Gastroesophageal sphincter (tissue), 4 donors: ENCODE data around the gene SF3B2. TPM values are rescaled to one million over a fixed set of nuclear protein-coding genes. Genes with fewer than 3 reads are reported as not detected.

ENCODE experiments used
- ATAC-seq: fragments of 150-250 bp; one replicate; pipeline ENCODE4 v1.9.1; 2016; ENCODE audit warnings: mild to moderate bottlenecking, moderate library complexity
- H3K27ac ChIP-seq, 4 donors: fragments of 200-600 bp; sonication (generic) in 3 of 4; 1 replicate in 3 of 4; 2 replicates in 1 of 4; pipeline ENCODE4 v1.5.1; 2016 to 2019
- H3K27me3 ChIP-seq: fragments of 200-600 bp; sonication (generic); one replicate; pipeline ENCODE4 v1.5.1; 2019
- H3K36me3 ChIP-seq, 2 donors: fragments of 200-600 bp; sonication (generic); one replicate each; pipeline ENCODE4 v1.5.1; 2019; ENCODE audit warnings: control low read depth in 1 of 2
- H3K4me1 ChIP-seq, 3 donors: fragments of 200-600 bp; sonication (generic); 1 replicate in 2 of 3; 2 replicates in 1 of 3; pipeline ENCODE4 v1.5.1; 2016 to 2019; ENCODE audit warnings: control low read depth in 2 of 3
- H3K4me3 ChIP-seq, 2 donors: fragments of 200-600 bp; sonication (generic); one replicate each; pipeline ENCODE4 v1.5.1; 2019; ENCODE audit warnings: mild to moderate bottlenecking in 1 of 2, moderate library complexity in 1 of 2
- H3K9me3 ChIP-seq, 3 donors: fragments of 200-600 bp; sonication (generic); one replicate each; pipeline ENCODE4 v1.5.1; 2017 to 2019; ENCODE audit warnings: control low read depth in 2 of 3
- EP300 ChIP-seq: sonication (generic); formaldehyde crosslinking; IDR thresholded peaks from one replicate; pipeline ENCODE4 v1.6.1; 2017; ENCODE audit warnings: antibody characterized with exemption, mild to moderate bottlenecking
- POLR2A ChIP-seq, 2 donors: fragments of 450-650 bp; IDR thresholded peaks; one replicate each; pipeline ENCODE4 v1.6.1; 2017; ENCODE audit warnings: antibody characterized with exemption in 2 of 2, mild to moderate bottlenecking in 2 of 2, moderate library complexity in 1 of 2
- POLR2AphosphoS5 ChIP-seq: sonication (generic); formaldehyde crosslinking; IDR thresholded peaks from one replicate; pipeline ENCODE4 v1.6.1; 2017; ENCODE audit warnings: antibody characterized with exemption
- WGBS, 2 donors: methylation state at CpG; one replicate each; pipeline ENCODE4 v1.1.5; 2018; ENCODE audit warnings: low coverage in 1 of 2; 5-methylcytosine and 5-hydroxymethylcytosine counted together
- total RNA-seq, 4 donors: library from RNA; depleted of rRNA; stranded (reverse); fragments of >200 nt; gene quantifications; one replicate each; pipeline ENCODE4 v1.1.0, GENCODE V29; 2016
- TF ChIP-seq, protein P1 (sequence below), 4 experiments: fragments of 200-600 bp in 2 of 4; fragments of 450-650 bp in 2 of 4; sonication (generic) in 1 of 4; IDR thresholded peaks; one replicate each; pipeline ENCODE4 v1.5.1; 2017 to 2019; ENCODE audit warnings: antibody characterized with exemption in 4 of 4, mild to moderate bottlenecking in 2 of 4, moderate library complexity in 2 of 4

Gene SF3B2
- total RNA-seq, 4 donors from 2014 or later = 113 to 179 (median 160) TPM

DNA sequence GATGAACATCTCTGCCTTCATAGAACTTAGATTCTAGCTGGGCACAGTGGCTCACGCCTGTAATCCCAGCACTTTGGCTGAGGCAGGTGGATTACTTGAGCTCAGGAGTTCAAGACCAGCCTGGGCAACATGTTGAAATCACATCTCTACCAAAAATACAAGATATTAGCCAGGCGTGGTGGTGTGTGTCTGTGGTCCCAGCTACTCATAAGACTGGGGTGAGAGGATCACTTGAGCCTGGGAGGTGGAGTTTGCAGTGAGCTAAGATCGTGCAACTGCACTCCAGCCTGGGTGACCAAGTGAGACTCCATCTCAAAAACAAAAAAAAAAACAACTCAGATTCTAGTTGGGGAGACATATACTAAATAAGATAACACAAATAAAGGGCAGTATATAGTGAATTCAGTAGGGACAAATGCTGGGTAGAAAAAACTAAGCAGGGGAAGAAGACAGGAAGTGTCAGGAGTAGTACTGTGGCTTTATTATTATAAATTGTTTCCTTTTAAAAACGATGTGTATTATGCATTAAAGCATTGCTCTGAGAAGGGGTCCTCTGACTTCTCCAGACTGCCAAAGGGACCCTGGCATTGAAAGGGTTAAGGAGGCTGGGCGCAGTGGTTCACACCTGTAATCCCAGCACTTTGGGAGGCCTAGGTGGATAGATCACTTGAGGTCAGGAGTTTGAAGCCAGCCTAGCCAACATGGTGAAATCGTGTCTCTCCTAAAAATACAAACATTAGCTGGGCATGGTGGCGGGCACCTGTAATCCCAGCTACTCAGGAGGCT is 64.6 kb downstream of the SF3B2 start:
- no peaks in the 10 kb centered on the region for H3K36me3 ChIP-seq
- WGBS, 2 donors = 61 to 72% methylated on average over 5 to 7 of the region's 7 CpGs
- no peak overlapping the region for H3K27ac ChIP-seq
- peaks cover 2 to 25% (median 14%) of the 10 kb centered on the region in 3 donors for H3K4me1 ChIP-seq
- H3K4me3 ChIP-seq = no peak overlapping the region
- H3K27me3 ChIP-seq = no peaks in the 10 kb centered on the region
- peaks cover 0 to 2% (median 0%) of the 10 kb centered on the region in 3 donors for H3K9me3 ChIP-seq
- ATAC-seq = no peak
- TF ChIP-seq, protein P1, sequence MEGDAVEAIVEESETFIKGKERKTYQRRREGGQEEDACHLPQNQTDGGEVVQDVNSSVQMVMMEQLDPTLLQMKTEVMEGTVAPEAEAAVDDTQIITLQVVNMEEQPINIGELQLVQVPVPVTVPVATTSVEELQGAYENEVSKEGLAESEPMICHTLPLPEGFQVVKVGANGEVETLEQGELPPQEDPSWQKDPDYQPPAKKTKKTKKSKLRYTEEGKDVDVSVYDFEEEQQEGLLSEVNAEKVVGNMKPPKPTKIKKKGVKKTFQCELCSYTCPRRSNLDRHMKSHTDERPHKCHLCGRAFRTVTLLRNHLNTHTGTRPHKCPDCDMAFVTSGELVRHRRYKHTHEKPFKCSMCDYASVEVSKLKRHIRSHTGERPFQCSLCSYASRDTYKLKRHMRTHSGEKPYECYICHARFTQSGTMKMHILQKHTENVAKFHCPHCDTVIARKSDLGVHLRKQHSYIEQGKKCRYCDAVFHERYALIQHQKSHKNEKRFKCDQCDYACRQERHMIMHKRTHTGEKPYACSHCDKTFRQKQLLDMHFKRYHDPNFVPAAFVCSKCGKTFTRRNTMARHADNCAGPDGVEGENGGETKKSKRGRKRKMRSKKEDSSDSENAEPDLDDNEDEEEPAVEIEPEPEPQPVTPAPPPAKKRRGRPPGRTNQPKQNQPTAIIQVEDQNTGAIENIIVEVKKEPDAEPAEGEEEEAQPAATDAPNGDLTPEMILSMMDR (IDR thresholded peaks at IDR 0.05) = no peak
- TF ChIP-seq EP300 = no peak
- no peak for TF ChIP-seq POLR2AphosphoS5
- no peak for TF ChIP-seq POLR2A (IDR thresholded peaks at IDR 0.05)

DNA sequence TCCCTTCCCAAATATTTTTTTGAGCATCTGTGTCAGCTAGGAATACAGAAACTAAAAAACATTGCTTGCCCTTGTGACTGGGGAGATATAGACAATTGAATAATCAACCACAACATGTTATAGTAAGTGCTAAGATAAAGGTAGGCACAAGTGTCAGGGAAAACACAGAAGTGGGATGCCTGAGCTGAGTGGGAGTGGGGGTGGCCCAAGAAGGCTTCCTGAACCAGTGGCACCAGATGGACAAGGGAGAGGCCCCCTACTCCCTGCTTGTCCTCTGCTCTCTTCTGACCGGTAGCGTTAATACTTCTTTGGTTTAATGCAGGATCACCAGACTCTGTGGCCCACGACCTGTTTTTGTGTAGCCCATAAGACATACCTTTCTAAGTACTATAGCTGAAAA is 66.7 kb downstream of the SF3B2 start:
- WGBS, 2 donors = 89 to 100% methylated on average over 1 to 3 of the region's 3 CpGs
- Histone ChIP-seq H3K27ac (no peak overlapping the region), H3K4me1 (peaks cover 0 to 4% (median 0%) of the 10 kb centered on the region in 3 donors), H3K36me3 (no peaks in the 10 kb centered on the region), H3K9me3 (peaks cover 0 to 6% (median 0%) of the 10 kb centered on the region in 3 donors), H3K27me3 (no peaks in the 10 kb centered on the region), H3K4me3 (no peak overlapping the region)
- TF ChIP-seq, protein P1 (IDR thresholded peaks at IDR 0.05) = no peak
- TF ChIP-seq POLR2A (IDR thresholded peaks at IDR 0.05) (no peak), EP300 (no peak), POLR2AphosphoS5 (no peak)
- no peak for ATAC-seq

Other genes starting within 250 kb of the SF3B2 start
- under 1 TPM in 1 of 4 donors, not detected in 3; 0.13 TPM for gene SNX32, start 218.4 kb upstream of the SF3B2 start, total RNA-seq
- gene CFL1, start 194.2 kb upstream of the SF3B2 start, total RNA-seq = 100 to 1,000 TPM; 559 to 895 (median 639) TPM
- gene MUS81, start 191.9 kb upstream of the SF3B2 start, total RNA-seq = 10 to 100 TPM; 37.2 to 71.7 (median 60.8) TPM
- gene EFEMP2, start 179.6 kb upstream of the SF3B2 start, total RNA-seq = 10 to 100 TPM; 55.6 to 92.8 (median 81.2) TPM
- 1 to 10 TPM in 1 of 4 donors, under 1 TPM in 2, not detected in 1; 0.52 to 3.6 (median 0.94) TPM for gene CTSW, start 172.5 kb upstream of the SF3B2 start, total RNA-seq
- gene FIBP, start 163.9 kb upstream of the SF3B2 start, total RNA-seq = 10 to 100 TPM; 35.2 to 62.3 (median 54.6) TPM
- 100 to 1,000 TPM in 1 of 4 donors, 10 to 100 TPM in 3; 68.7 to 111 (median 77.7) TPM for gene CCDC85B, start 161.7 kb upstream of the SF3B2 start, total RNA-seq
- 10 to 100 TPM in 1 of 4 donors, 1 to 10 TPM in 3; 1.4 to 24.9 (median 4.1) TPM for gene FOSL1, start 152.0 kb upstream of the SF3B2 start, total RNA-seq
- 10 to 100 TPM; 19.4 to 38.4 (median 33.3) TPM for gene C11orf68, start 133.3 kb upstream of the SF3B2 start, total RNA-seq
- 100 to 1,000 TPM in 2 of 4 donors, 10 to 100 TPM in 2; 80.2 to 118 (median 98.8) TPM for gene DRAP1, start 132.9 kb upstream of the SF3B2 start, total RNA-seq
- not detected for gene TSGA10IP, start 106.9 kb upstream of the SF3B2 start, total RNA-seq
- gene SART1, start 90.6 kb upstream of the SF3B2 start, total RNA-seq = 10 to 100 TPM; 32.3 to 96.1 (median 39.7) TPM
- 10 to 100 TPM; 29.3 to 35.0 (median 30.7) TPM for gene EIF1AD, start 50.2 kb upstream of the SF3B2 start, total RNA-seq
- 10 to 100 TPM; 35.9 to 61.2 (median 43.4) TPM for gene BANF1, start 49.9 kb upstream of the SF3B2 start, total RNA-seq
- gene CST6, start 40.4 kb upstream of the SF3B2 start, total RNA-seq = 1 to 10 TPM in 1 of 4 donors, not detected in 3; 1.7 TPM
- under 1 TPM in 1 of 4 donors, not detected in 3; 0.12 TPM for gene CATSPER1, start 25.9 kb upstream of the SF3B2 start, total RNA-seq
- 1 to 10 TPM; 1.2 to 7.8 (median 2.2) TPM for gene GAL3ST3, start 3.2 kb upstream of the SF3B2 start, total RNA-seq
- 10 to 100 TPM; 32.7 to 81.8 (median 38.2) TPM for gene PACS1, start 17.9 kb downstream of the SF3B2 start, total RNA-seq
- gene KLC2, start 205.3 kb downstream of the SF3B2 start, total RNA-seq = 10 to 100 TPM; 24.6 to 49.6 (median 34.2) TPM
- gene RAB1B, start 216.3 kb downstream of the SF3B2 start, total RNA-seq = 100 to 1,000 TPM in 3 of 4 donors, 10 to 100 TPM in 1; 99.3 to 162 (median 115) TPM
- gene CNIH2, start 225.8 kb downstream of the SF3B2 start, total RNA-seq = 1 to 10 TPM in 1 of 4 donors, not detected in 3; 1.1 TPM
- gene YIF1A, start 236.8 kb downstream of the SF3B2 start, total RNA-seq = 10 to 100 TPM; 39.4 to 79.3 (median 64.5) TPM
- under 1 TPM in 1 of 4 donors, not detected in 3; 0.66 TPM for gene TMEM151A, start 239.5 kb downstream of the SF3B2 start, total RNA-seq